Endothelial cell of umbilical vein (primary cell): Measurements from ENCODE around the gene SIX1. TPM values are rescaled to one million over a fixed set of nuclear protein-coding genes. Genes with fewer than 3 reads are reported as not detected.
A peak's percentile ranks its signal among the peaks of the same experiment; 100 is the strongest.

Experiments
- BruUV-seq: library from RNA; stranded (reverse); fragments of 400-500 nt; replicated peaks from 2 replicates; lab custom pipeline; 2021; lab: Mats Ljungman, UMichigan
- CTCF ChIA-PET: fragments of 300-600, 350-600 bp; sonication (Branson Sonifier 250); formaldehyde crosslinking; loops from one replicate; lab custom pipeline; 2021; ENCODE audit warnings: antibody characterized with exemption, inconsistent platforms; lab: Charles Lee
- POLR2A ChIA-PET: fragments of 300-600, 350-600 bp; sonication (Branson Sonifier 250); formaldehyde crosslinking; loops from one replicate; lab custom pipeline; 2021; ENCODE audit warnings: antibody characterized with exemption, inconsistent platforms; lab: Charles Lee
- DNase-seq: peaks from one replicate; pipeline ENCODE4 v3.0.0-alpha.2; 2011; ENCODE audit warnings: low read depth, low spot score
- FAIRE-seq: peaks from 2 replicates; lab custom pipeline; 2011; peaks lifted over from hg19 to GRCh38; lab: Jason Lieb, UNC
- H2AFZ ChIP-seq: 2 replicates; pipeline ENCODE4 v1.6.0; 2012; ENCODE audit warnings: low read depth, low read length, control low read depth, inconsistent platforms
- H3K27ac ChIP-seq: 2 replicates; pipeline ENCODE4 v1.5.1; 2011; ENCODE audit warnings: low read depth, mild to moderate bottlenecking, control low read depth, low read length, moderate library complexity; ENCODE audit not compliant: insufficient read depth
- H3K27me3 ChIP-seq, 2 experiments: 2 replicates each; pipeline versions ENCODE4 v1.6.0 to v1.6.1; 2011; ENCODE audit warnings: low read length in 2 of 2, mixed read lengths in 1 of 2; ENCODE audit not compliant: control insufficient read depth in 2 of 2, insufficient read depth in 2 of 2
- H3K36me3 ChIP-seq, 2 experiments: 2 replicates in 1 of 2; 3 replicates in 1 of 2; pipeline ENCODE4 v1.5.1; 2011; ENCODE audit warnings: low read length in 2 of 2, mild to moderate bottlenecking in 1 of 2, moderate library complexity in 1 of 2; ENCODE audit not compliant: control insufficient read depth in 2 of 2, insufficient read depth in 2 of 2; ENCODE audit errors: extremely low read depth in 1 of 2
- H3K4me1 ChIP-seq: 3 replicates; pipeline ENCODE4 v1.5.1; 2011; ENCODE audit warnings: mild to moderate bottlenecking, low read length; ENCODE audit not compliant: control insufficient read depth, insufficient read depth; ENCODE audit errors: extremely low read depth
- H3K4me2 ChIP-seq: 2 replicates; pipeline ENCODE4 v1.6.1; 2011; ENCODE audit warnings: low read length, control low read depth, mixed read lengths; ENCODE audit not compliant: insufficient read depth
- H3K4me3 ChIP-seq, 3 experiments: fragments of 200-600 bp in 1 of 3; sonication (generic), shearing (Covaris generic) in 1 of 3; replicated peaks in 1 of 3; 2 replicates each; pipeline ENCODE4 v1.5.1; 2011 to 2016; ENCODE audit warnings: control low read depth in 3 of 3, low read length in 3 of 3, mild to moderate bottlenecking in 2 of 3, inconsistent platforms in 1 of 3, low read depth in 1 of 3, moderate library complexity in 1 of 3; ENCODE audit not compliant: insufficient read depth in 1 of 3
- H3K79me2 ChIP-seq: 2 replicates; pipeline ENCODE4 v1.6.0; 2012; ENCODE audit warnings: low read length, inconsistent platforms; ENCODE audit not compliant: control insufficient read depth, insufficient read depth
- H3K9ac ChIP-seq: replicated peaks from 2 replicates; pipeline ENCODE3; 2011; ENCODE audit warnings: low read length, control low read depth; ENCODE audit not compliant: insufficient read depth; ENCODE audit errors: extremely low read depth
- H3K9me1 ChIP-seq: replicated peaks from 3 replicates; pipeline ENCODE4 v1.6.0; 2011; ENCODE audit warnings: mild to moderate bottlenecking, low read length; ENCODE audit not compliant: control insufficient read depth, insufficient read depth; ENCODE audit errors: extremely low read depth
- H3K9me3 ChIP-seq: replicated peaks from 2 replicates; pipeline ENCODE4 v1.5.1; 2012; ENCODE audit warnings: low read length, inconsistent platforms; ENCODE audit not compliant: control insufficient read depth, insufficient read depth
- H4K20me1 ChIP-seq: replicated peaks from 2 replicates; pipeline ENCODE3; 2011; ENCODE audit warnings: mild to moderate bottlenecking, low read length; ENCODE audit not compliant: control insufficient read depth, insufficient read depth; ENCODE audit errors: extremely low read depth
- EZH2 ChIP-seq: IDR thresholded peaks from 2 replicates; pipeline ENCODE4 v1.6.1; 2012; ENCODE audit warnings: borderline replicate concordance, low read depth, mild to moderate bottlenecking, moderate library complexity, low read length, inconsistent platforms; ENCODE audit not compliant: severe bottlenecking
- JUN ChIP-seq: IDR thresholded peaks from 2 replicates; pipeline ENCODE4 v1.6.1; 2011; ENCODE audit warnings: borderline replicate concordance, low read depth; ENCODE audit not compliant: insufficient read length, insufficient read depth
- dilution Hi-C: fragments of 300-500 bp; cut with MboI; formaldehyde crosslinking; loops from one replicate; pipeline ENCODE4 v1.15.0; 2019; ENCODE audit warnings: low sequenced_read_pairs; ENCODE audit not compliant: extremely low pct_ligation_motif_present
- intact Hi-C: fragments of 100-400 bp; cut with micrococcal nuclease; formaldehyde crosslinking; loops from one replicate; pipeline ENCODE4 v1.10.0; 2022
- polyA plus RNA-seq, 4 experiments: library from polyadenylated mRNA; depleted of rRNA in 3 of 4; stranded (reverse) in 3 of 4; unstranded in 1 of 4; fragments of >200 nt; gene quantifications; 2 replicates each; pipeline versions ENCODE4 v1.2.1 to v1.2.3, GENCODE V29; 2011 to 2012; ENCODE audit warnings: missing spikeins in 1 of 4
- total RNA-seq: library from RNA; stranded (reverse); gene quantifications from 2 replicates; pipeline ENCODE4 v1.2.3, GENCODE V29; 2021

SIX1 gene
- total and polyA plus RNA-seq, 2 donors (not counting 3 experiments of a cell fraction or from before 2014, with no cell fraction given): 0.40 to 0.55 TPM

- BruUV-seq: no TSS peak
- Histone ChIP-seq H3K4me2 (no peak overlapping the region), H3K27ac (no peak overlapping the region)
Observed at GRCh38 chr14:60646226-60646818, 3.0 kb downstream of the SIX1 start.

GRCh38 chr14:60645126-60645741 is 4.0 kb downstream of the SIX1 start:
- no peak overlapping the region for H3K27ac ChIP-seq
- DNase-seq: no peak
- no peaks in the 10 kb centered on the region for H3K9me1 ChIP-seq
- no TSS peak for BruUV-seq
- H3K4me2 ChIP-seq: no peak overlapping the region
- CTCF ChIA-PET: interaction anchor here (3.9 kb wide), 1 partner anchor 11 kb away, joined by 24 read pairs; no protein-coding TSS in a partner anchor
- peaks cover 32% of the 10 kb centered on the region for H3K4me1 ChIP-seq
- TF ChIP-seq JUN (no peak), EZH2 (peak; percentile 25)
- no peaks in the 10 kb centered on the region for H3K9me3 ChIP-seq
- H3K79me2 ChIP-seq: no peaks in the 10 kb centered on the region
- no peak overlapping the region for H3K9ac ChIP-seq
- dilution Hi-C loops: loop anchor here (25.0 kb wide), 2 partner anchors 392 to 617 kb away; no protein-coding TSS in a partner anchor
- peaks cover 79 to 98% of the 10 kb centered on the region in 2 experiments for H3K27me3 ChIP-seq
- FAIRE-seq: no peak
- no peak overlapping the region for H2AFZ ChIP-seq
- POLR2A ChIA-PET: no interaction called here
- peaks cover 2% of the 10 kb centered on the region for H4K20me1 ChIP-seq
- no peaks in the 10 kb centered on the region for H3K36me3 ChIP-seq
- intact Hi-C loops: no loop called here
- no peak overlapping the region for H3K4me3 ChIP-seq

More at GRCh38 chr14:60646226-60646818, 3.0 kb downstream of the SIX1 start:
- peaks cover 32% of the 10 kb centered on the region for H3K4me1 ChIP-seq
- H3K36me3 ChIP-seq: no peaks in the 10 kb centered on the region
- FAIRE-seq: no peak
- H3K27me3 ChIP-seq: peaks cover 80 to 98% of the 10 kb centered on the region in 2 experiments
- DNase-seq: no peak
- intact Hi-C loops: no loop called here
- ChIA-PET CTCF (interaction anchor here (0.7 to 1.3 kb wide), 3 partner anchors 10 to 607 kb away, joined by 3 to 4 read pairs (median 4); no protein-coding TSS in a partner anchor), POLR2A (interaction anchor here (0.6 kb wide), 1 partner anchor 676 kb away, joined by 3 read pairs; no protein-coding TSS in a partner anchor)
- TF ChIP-seq EZH2: no peak
- no peaks in the 10 kb centered on the region for H3K9me1 ChIP-seq
- H3K9ac ChIP-seq: no peak overlapping the region
- dilution Hi-C loops: loop anchor here (25.0 kb wide), 2 partner anchors 391 to 616 kb away; no protein-coding TSS in a partner anchor
- H3K4me3 ChIP-seq: no peak overlapping the region
- H3K9me3 ChIP-seq: no peaks in the 10 kb centered on the region
- no peak overlapping the region for H2AFZ ChIP-seq
- no peaks in the 10 kb centered on the region for H3K79me2 ChIP-seq
- H4K20me1 ChIP-seq: peaks cover 5% of the 10 kb centered on the region
